ENCODE measurements around the gene STAT6. TPM values are rescaled to one million over a fixed set of nuclear protein-coding genes. Genes with fewer than 3 reads are reported as not detected.
A peak's percentile ranks its signal among the peaks of the same experiment; 100 is the strongest.

The STAT6 gene
- total RNA-seq, 1 donor from 2014 or later: 269 TPM

DNA sequence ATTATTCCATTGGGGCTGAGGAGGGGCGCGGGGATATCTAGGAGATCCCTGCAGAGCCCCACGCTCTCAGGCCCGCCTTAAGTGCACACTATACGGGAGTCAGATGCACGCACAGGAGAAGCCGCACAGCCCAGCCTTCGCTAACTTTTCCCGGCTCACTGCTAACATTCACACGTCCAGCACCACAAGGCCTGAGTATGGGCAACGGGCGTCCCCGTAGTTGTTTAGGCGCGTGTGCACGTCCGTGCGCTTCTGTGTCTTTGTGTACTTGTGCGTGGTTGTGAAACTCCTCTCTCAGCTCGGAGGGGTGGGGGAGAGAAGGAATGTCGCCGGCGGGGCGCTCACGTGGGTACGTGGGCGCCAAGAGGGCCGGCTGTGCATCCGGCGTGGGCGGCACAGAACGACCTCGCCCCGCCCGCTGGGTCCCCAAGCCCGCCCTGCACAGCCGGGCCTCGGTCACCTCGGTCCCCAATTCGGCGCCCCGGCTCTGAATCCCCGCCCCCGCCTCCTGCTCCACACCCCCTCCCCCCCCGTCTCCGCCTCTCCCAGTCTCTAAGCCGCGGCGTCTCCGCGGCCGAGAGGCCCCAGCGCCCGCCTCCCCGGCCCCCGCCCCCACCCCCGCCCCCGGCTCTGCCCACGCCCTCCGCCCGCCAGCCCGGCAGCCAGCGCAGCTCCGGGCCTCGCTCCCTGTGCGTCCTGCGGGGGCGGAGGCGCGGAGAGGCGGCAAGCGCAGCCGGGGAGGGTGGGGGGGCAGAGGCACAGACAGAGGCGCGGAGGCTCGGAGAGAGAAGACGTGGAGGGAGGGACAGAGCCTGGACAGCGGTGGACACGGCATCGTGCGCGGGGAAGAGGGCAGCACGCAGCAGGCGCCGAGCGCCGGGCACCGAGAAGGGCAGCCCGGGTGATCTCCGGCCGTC, 22.6 kb downstream of the STAT6 start, which contains the start of gene NAB2:
Gene NAB2 (plus strand): TSS at position 761 of the 917 bp plus-strand sequence. CDS start 158 bp downstream, outside the sequence.
- H3K27me3 ChIP-seq (ENCODE audit: low read depth): no peaks in the 10 kb centered on the region
- DNase-seq (peak; percentile 98), ATAC-seq (peak; percentile 79 to 87)
- H3K9me3 ChIP-seq: no peaks in the 10 kb centered on the region
- H3K4me3 ChIP-seq: peak within 1 kb of the TSS; percentile 94
- peak within 1 kb of the TSS; percentile 99 for H3K27ac ChIP-seq
- TF ChIP-seq, protein P1, sequence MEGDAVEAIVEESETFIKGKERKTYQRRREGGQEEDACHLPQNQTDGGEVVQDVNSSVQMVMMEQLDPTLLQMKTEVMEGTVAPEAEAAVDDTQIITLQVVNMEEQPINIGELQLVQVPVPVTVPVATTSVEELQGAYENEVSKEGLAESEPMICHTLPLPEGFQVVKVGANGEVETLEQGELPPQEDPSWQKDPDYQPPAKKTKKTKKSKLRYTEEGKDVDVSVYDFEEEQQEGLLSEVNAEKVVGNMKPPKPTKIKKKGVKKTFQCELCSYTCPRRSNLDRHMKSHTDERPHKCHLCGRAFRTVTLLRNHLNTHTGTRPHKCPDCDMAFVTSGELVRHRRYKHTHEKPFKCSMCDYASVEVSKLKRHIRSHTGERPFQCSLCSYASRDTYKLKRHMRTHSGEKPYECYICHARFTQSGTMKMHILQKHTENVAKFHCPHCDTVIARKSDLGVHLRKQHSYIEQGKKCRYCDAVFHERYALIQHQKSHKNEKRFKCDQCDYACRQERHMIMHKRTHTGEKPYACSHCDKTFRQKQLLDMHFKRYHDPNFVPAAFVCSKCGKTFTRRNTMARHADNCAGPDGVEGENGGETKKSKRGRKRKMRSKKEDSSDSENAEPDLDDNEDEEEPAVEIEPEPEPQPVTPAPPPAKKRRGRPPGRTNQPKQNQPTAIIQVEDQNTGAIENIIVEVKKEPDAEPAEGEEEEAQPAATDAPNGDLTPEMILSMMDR (IDR thresholded peaks at IDR 0.05): no peak
- peaks cover 29% of the 10 kb centered on the region for H3K36me3 ChIP-seq
- peaks cover 57% of the 10 kb centered on the region for H3K4me1 ChIP-seq
- intact Hi-C loops (cut with DNase I): no loop called here

DNA sequence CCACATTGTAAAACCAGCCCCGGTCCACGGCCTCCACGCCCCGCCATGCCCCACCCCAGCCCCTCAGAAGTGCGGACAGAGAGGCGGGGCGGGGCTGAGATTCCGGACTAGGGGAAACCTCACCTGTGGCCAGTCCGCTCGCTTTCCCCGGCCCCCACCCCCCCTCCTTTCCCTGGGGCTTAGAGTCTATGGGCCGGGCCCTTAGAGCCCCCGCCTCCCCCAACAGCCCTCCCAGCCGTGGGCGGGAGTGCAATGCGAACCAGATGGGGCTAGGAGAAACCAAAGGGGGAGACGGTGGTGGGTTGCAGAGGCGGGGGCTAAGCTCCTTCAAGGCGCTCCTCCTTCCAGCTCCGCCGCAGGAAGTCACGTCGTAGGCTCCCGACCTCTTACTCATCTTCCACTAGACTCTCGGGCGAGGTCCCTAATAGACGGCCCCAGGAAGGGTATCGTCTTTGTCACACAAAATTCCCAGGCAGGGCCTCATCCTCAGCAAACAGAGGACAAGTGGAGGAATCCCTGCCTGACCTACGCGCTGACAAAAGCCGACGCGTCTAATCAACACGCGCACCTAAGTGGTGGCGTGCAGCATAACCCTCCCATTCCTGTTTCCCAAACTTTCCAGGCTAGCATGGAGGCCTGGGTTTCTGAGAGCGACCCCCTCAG, 23.3 kb downstream of the STAT6 start:
- intact Hi-C loops (cut with DNase I): no loop called here
- TF ChIP-seq, protein P1 (IDR thresholded peaks at IDR 0.05): no peak
- Histone ChIP-seq H3K36me3 (peaks cover 21% of the 10 kb centered on the region), H3K9me3 (no peaks in the 10 kb centered on the region), H3K27me3 (ENCODE audit: low read depth) (no peaks in the 10 kb centered on the region), H3K4me3 (peak overlapping the region; percentile 94), H3K27ac (peak overlapping the region; percentile 99), H3K4me1 (peaks cover 49% of the 10 kb centered on the region)
- ATAC-seq (peak; percentile 66 to 79), DNase-seq (peak; percentile 95)

DNA sequence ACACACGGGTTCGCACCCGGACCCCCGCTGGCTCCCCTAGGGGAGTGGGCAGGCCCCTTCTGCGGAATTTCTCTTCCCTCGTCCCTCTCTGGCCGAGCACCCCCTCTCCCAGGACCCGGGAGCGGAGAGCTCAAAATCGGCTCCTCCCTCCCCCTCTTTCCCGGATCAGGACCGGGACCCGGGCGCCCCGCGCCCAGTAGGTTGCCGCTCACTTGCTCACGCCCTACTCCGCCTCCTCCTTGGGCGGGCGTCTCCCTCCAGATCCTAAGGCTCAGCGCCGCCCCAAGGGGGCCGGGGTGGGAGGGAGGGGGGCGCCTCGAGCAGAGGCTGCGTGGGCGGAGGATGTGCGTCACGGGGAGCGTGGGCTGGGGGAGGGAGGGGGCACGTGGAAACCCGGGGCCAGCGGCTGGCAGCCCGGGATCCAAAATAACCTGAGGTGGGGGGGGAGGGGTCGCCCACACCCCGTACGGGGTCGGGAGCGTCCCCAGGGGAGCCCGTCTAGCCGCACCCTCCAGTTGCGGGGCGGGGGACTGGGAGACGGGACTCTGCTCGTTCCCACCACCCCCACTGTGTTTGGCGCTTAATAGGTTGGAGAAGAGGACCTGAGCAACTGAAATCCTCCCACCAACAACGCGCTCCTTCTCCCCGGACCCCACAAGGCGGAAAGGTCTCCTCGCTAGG, 24.0 kb downstream of the STAT6 start:
- DNase-seq (peak; percentile 94), ATAC-seq (peak; percentile 80 to 81)
- TF ChIP-seq, protein P1 (IDR thresholded peaks at IDR 0.05): no peak
- H3K4me3 ChIP-seq: peak overlapping the region; percentile 94
- peaks cover 15% of the 10 kb centered on the region for H3K36me3 ChIP-seq
- no peaks in the 10 kb centered on the region for H3K9me3 ChIP-seq
- intact Hi-C loops (cut with DNase I): no loop called here
- H3K27me3 ChIP-seq (ENCODE audit: low read depth): no peaks in the 10 kb centered on the region
- H3K27ac ChIP-seq: peak overlapping the region; percentile 99
- peaks cover 43% of the 10 kb centered on the region for H3K4me1 ChIP-seq

GRCh38 chr12:57086493-57087009, 24.6 kb downstream of the STAT6 start:
- peak in 1 of 2 donors; percentile 25 for ATAC-seq
- TF ChIP-seq, protein P1 (IDR thresholded peaks at IDR 0.05): peak; percentile 48
- no peaks in the 10 kb centered on the region for H3K9me3 ChIP-seq
- H3K27me3 ChIP-seq (ENCODE audit: low read depth): no peaks in the 10 kb centered on the region
- H3K27ac ChIP-seq: peak overlapping the region; percentile 99
- peak overlapping the region; percentile 94 for H3K4me3 ChIP-seq
- H3K36me3 ChIP-seq: peaks cover 9% of the 10 kb centered on the region
- DNase-seq: peak; percentile 76
- intact Hi-C loops (cut with DNase I): no loop called here
- H3K4me1 ChIP-seq: peaks cover 37% of the 10 kb centered on the region

DNA sequence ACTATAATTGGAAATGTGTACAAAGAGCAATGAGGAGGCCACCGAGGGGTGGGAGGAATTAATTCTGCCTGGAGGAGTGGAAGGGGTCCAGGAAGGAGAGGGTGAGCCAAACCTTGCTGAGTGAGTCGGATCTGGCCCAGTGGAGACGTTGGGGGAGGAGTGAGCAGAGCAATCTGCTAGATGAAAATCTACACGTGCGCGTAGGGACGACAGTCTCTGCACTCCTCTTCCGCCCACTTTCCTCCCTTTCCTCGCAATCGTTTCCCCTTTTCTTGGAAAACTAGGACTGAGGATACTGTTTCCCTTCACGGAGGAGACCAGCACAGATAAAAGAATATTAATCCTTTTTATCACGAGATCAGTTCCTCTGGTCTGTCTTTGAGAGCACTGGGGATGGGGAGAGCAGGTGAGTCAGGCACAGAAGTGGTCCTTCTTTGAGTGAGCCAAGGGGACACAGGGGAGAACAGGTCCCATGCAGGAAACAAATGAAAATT, 25.1 kb downstream of the STAT6 start:
- TF ChIP-seq, protein P1 (IDR thresholded peaks at IDR 0.05): no peak
- ATAC-seq (no peak), DNase-seq (no peak)
- intact Hi-C loops (cut with DNase I): no loop called here
- Histone ChIP-seq H3K27ac (peak overlapping the region; percentile 99), H3K4me1 (peaks cover 32% of the 10 kb centered on the region), H3K27me3 (ENCODE audit: low read depth) (no peaks in the 10 kb centered on the region), H3K9me3 (no peaks in the 10 kb centered on the region), H3K36me3 (peaks cover 4% of the 10 kb centered on the region), H3K4me3 (peak overlapping the region; percentile 94)
